GM12878 (cell line): ENCODE results near the gene KRT71.

Experiments
- BACH1 ChIP-seq: fragments of 450-650 bp; IDR thresholded peaks from 2 replicates; pipeline ENCODE4 v1.6.1; 2017; ENCODE audit warnings: mild to moderate bottlenecking, borderline replicate concordance
- EZH2 ChIP-seq: IDR thresholded peaks from 2 replicates; pipeline ENCODE4 v1.6.1; 2012; ENCODE audit warnings: low read depth, mild to moderate bottlenecking, control low read depth, inconsistent platforms, low read length, borderline replicate concordance; ENCODE audit not compliant: control insufficient read depth
- FOXK2 ChIP-seq: fragments of 450-650 bp; IDR thresholded peaks from 2 replicates; pipeline ENCODE4 v1.6.1; 2017; ENCODE audit warnings: mild to moderate bottlenecking, moderate library complexity
- HDAC2 ChIP-seq: fragments of 200-600 bp; sonication (generic); IDR thresholded peaks from 2 replicates; pipeline ENCODE4 v1.6.1; 2017
- JUND ChIP-seq: IDR thresholded peaks from 2 replicates; pipeline ENCODE4 v1.6.1; 2012; ENCODE audit warnings: low read depth, mild to moderate bottlenecking, low read length, improper control_type of control experiment, moderate library complexity
- NR2F1 ChIP-seq: fragments of 450-650 bp; conservative IDR thresholded peaks from 2 replicates; pipeline ENCODE4 v1.6.1; 2017; ENCODE audit warnings: mild to moderate bottlenecking
- POLR2A ChIP-seq: IDR thresholded peaks from 2 replicates; pipeline ENCODE4 v1.6.1; 2011; ENCODE audit warnings: low read depth, mild to moderate bottlenecking, low read length
- POLR2AphosphoS5 ChIP-seq: IDR thresholded peaks from 2 replicates; pipeline ENCODE4 v1.6.1; 2011; ENCODE audit warnings: mild to moderate bottlenecking, low read length, inconsistent platforms
- RAD21 ChIP-seq: IDR thresholded peaks from 2 replicates; pipeline ENCODE4 v1.6.1; 2011; ENCODE audit warnings: mild to moderate bottlenecking, low read depth, low read length, moderate library complexity; ENCODE audit not compliant: insufficient read depth
- SMC3 ChIP-seq: IDR thresholded peaks from 2 replicates; pipeline ENCODE4 v1.6.1; 2011; ENCODE audit warnings: low read length, improper control_type of control experiment, borderline replicate concordance
- ZZZ3 ChIP-seq: IDR thresholded peaks from 2 replicates; pipeline ENCODE4 v1.6.1; 2011; ENCODE audit warnings: low read depth; ENCODE audit not compliant: control insufficient read depth, insufficient read length
- TF ChIP-seq, protein P1 (sequence below), 3 experiments: IDR thresholded peaks in 2 of 3; conservative IDR thresholded peaks in 1 of 3; 2 replicates each; pipeline ENCODE4 v1.5.1; 2011; ENCODE audit warnings: low read depth in 3 of 3, low read length in 3 of 3, mild to moderate bottlenecking in 3 of 3, control low read depth in 2 of 3, moderate library complexity in 2 of 3, inconsistent platforms in 1 of 3, mixed read lengths in 1 of 3; ENCODE audit not compliant: control insufficient read depth in 2 of 3, insufficient read depth in 1 of 3; ENCODE audit errors: extremely low read depth in 1 of 3

DNA sequence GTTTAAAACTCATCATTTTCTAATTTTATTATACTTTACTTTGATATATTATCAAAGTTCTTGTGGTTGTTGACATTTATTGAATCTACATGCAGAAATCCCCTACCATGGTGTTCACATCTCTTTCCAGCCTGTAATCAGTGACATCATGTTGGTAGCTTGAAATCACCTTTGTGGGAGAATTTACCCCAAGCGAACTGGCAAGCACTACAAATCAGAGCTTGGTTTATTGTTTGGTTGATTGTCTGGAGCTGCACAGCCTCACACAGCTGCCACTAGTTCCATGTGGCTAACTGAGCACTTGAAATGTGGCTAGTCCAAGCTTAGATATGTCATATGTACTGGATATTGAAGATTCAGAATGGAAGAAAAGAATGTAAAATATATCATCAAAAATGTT lies 17.4 kb downstream of the KRT71 start:
- TF ChIP-seq EZH2 (no peak), HDAC2 (no peak), POLR2A (no peak), POLR2AphosphoS5 (no peak), ZZZ3 (no peak), SMC3 (no peak), FOXK2 (no peak), RAD21 (no peak), BACH1 (no peak), JUND (no peak), NR2F1 (no peak)
- TF ChIP-seq, protein P1, sequence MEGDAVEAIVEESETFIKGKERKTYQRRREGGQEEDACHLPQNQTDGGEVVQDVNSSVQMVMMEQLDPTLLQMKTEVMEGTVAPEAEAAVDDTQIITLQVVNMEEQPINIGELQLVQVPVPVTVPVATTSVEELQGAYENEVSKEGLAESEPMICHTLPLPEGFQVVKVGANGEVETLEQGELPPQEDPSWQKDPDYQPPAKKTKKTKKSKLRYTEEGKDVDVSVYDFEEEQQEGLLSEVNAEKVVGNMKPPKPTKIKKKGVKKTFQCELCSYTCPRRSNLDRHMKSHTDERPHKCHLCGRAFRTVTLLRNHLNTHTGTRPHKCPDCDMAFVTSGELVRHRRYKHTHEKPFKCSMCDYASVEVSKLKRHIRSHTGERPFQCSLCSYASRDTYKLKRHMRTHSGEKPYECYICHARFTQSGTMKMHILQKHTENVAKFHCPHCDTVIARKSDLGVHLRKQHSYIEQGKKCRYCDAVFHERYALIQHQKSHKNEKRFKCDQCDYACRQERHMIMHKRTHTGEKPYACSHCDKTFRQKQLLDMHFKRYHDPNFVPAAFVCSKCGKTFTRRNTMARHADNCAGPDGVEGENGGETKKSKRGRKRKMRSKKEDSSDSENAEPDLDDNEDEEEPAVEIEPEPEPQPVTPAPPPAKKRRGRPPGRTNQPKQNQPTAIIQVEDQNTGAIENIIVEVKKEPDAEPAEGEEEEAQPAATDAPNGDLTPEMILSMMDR (IDR thresholded peaks at IDR 0.05 in 2 of 3, conservative IDR thresholded peaks at IDR 0.05 in 1 of 3; ENCODE audit: control insufficient read depth in 2 of 3, extremely low read depth in 1 of 3, insufficient read depth in 1 of 3, low read depth in 3 of 3, low read length in 3 of 3) = no peak
